GM08714 (cell line): ENCODE data around the gene LGALS3.
A peak's percentile ranks its signal among the peaks of the same experiment; 100 is the strongest.
"Not testable (repeated sequence)": the region's sequence is repeated elsewhere in the genome, so short reads cannot be mapped to it uniquely, and the experiment has no call there.

Source experiments
- H3K4me3 ChIP-seq: fragments of 200-500 bp; sonication (Bioruptor generic); 2 replicates; pipeline ENCODE4 v1.5.1; 2014; ENCODE audit warnings: mild to moderate bottlenecking, low read length, inconsistent platforms
- ZNF274 ChIP-seq: IDR thresholded peaks from 2 replicates; pipeline ENCODE4 v1.6.1; 2012; ENCODE audit warnings: mild to moderate bottlenecking, low read depth, low read length

LGALS3 gene

GRCh38 chr14:55129086-55129427 is at the start of gene LGALS3:
TSS of gene LGALS3 (plus strand) at chr14:55129252. CDS start at chr14:55137374, 8,122 bp downstream.
- peak within 1 kb of the TSS; percentile 69 for H3K4me3 ChIP-seq
- no peak for TF ChIP-seq ZNF274

GRCh38 chr14:55079961-55080360 is 49.1 kb upstream of the LGALS3 start:
- H3K4me3 ChIP-seq, result not testable (repeated sequence)

GRCh38 chr14:55084401-55085059 is 44.5 kb upstream of the LGALS3 start:
- no peak overlapping the region for H3K4me3 ChIP-seq
- TF ChIP-seq ZNF274, result no peak

DNA sequence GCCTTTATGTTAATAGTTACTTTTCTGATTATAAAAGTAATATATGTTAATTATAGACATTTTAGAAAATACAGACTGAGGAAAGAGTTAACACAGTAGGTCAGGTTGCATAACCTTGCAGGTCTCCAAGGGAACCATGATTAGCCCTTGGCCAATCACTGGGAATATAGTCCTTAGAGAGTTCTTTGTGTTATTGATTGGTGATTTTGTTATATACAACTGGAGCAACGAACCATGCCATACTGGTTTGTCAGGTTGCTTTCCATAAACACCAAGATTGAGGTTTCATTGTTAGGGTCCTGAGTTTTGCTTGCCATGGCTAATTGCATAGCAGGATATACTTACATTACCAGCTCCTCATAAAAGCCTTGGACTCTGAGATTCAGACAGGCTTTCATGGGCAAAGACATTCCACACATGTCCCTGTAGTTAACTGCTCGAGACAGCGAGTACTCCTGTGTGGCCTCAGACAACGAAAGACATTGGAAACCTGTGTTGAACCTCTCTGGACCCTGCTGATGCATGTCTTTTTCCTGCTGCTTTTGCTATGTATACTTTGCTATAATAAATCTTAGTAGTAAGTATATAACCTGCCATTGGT is 43.9 kb upstream of the LGALS3 start:
- no peak overlapping the region for H3K4me3 ChIP-seq
- no peak for TF ChIP-seq ZNF274

DNA sequence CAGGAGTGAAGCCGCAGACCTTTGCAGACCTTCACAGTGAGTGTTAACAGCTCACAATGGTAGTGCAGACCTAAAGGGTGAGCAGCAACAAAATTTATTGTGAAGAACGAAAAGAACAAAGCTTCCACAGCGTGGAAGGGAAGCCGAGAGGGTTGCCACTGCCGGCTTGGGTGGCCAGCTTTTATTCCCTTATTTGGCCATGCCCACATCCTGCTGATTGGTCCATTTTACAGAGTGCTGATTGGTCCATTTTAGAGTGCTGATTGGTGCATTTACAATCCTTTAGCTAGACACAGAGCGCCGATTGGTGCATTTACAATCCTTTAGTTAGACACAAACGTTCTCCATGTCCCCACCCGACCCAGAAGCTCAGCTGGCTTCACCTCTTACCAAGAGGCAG is 42.1 kb upstream of the LGALS3 start:
- no peak overlapping the region for H3K4me3 ChIP-seq
- TF ChIP-seq ZNF274, result no peak

DNA sequence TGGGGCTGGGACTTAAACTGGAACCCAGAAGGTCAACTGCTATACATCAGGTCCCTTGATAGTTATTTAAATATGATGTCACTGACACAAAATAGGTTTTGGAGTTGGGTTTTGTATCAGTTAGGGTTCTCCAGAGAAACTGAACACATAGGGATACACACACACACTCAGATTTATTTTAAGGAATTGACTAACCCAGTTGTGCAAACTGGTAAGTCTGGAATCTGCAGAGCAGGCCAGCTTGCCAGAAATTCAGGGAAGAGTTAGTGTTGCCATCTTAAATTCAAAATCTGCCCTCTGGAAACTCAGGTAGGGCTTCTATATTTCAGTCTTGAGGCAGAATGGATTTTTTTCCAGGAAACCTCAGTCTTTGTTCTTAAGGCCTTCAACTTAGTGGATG is 40.7 kb upstream of the LGALS3 start:
- H3K4me3 ChIP-seq, result no peak overlapping the region
- no peak for TF ChIP-seq ZNF274

DNA sequence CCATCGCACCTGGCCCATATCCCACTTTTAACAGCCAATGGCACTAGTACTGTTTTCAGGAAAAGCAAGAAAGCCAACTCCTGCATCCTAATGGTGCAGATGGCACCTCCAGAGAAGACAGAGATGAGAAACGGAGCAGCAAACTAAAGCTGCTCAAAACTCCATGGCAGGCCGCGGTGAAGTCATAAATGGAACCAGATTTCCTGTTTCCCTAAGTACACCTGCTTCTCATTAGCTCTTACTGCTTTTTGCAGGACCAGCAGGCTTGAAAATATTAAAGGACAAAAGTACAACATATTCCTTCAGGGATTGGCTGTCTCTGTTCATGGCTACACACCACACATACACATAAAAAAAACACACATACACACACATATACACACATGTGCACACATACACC is 36.7 kb upstream of the LGALS3 start:
- H3K4me3 ChIP-seq, result no peak overlapping the region
- TF ChIP-seq ZNF274, result no peak

GRCh38 chr14:55094292-55095157 is 34.5 kb upstream of the LGALS3 start:
- no peak overlapping the region for H3K4me3 ChIP-seq
- no peak for TF ChIP-seq ZNF274

- H3K4me3 ChIP-seq, result no peak overlapping the region; the same call in 1 of the 2 replicates
- TF ChIP-seq ZNF274, result no peak
These were observed 31.0 kb upstream of the LGALS3 start for GRCh38 chr14:55097881-55098560.

- H3K4me3 ChIP-seq, result peak overlapping the region; percentile 10; the same call in 1 of the 2 replicates
- no peak for TF ChIP-seq ZNF274
These were observed 30.5 kb upstream of the LGALS3 start for GRCh38 chr14:55098561-55098898.

GRCh38 chr14:55099756-55100155 is 29.3 kb upstream of the LGALS3 start:
- H3K4me3 ChIP-seq, result no peak overlapping the region
- no peak for TF ChIP-seq ZNF274

DNA sequence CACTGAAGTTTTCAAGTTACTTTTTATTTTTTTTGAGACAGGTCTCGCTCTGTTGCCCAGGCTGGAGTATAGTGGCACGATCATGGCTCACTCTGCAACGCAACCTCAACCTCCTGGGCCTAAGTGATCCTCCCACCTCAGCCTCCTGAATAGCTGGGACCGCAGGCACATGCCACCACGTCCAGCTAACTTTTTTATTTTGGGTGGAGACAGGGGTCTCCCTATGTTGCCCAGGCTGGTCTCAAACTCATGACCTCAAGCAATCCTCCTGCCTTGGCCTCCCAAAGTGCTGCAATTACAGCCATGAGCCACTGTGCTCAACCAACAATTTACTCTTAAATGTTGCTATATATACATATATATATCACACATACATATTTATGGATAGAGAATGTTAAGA is 27.4 kb upstream of the LGALS3 start:
- H3K4me3 ChIP-seq, result no peak overlapping the region
- no peak for TF ChIP-seq ZNF274

GRCh38 chr14:55102141-55102621 is 26.9 kb upstream of the LGALS3 start:
- no peak for TF ChIP-seq ZNF274
- H3K4me3 ChIP-seq, result no peak overlapping the region

DNA sequence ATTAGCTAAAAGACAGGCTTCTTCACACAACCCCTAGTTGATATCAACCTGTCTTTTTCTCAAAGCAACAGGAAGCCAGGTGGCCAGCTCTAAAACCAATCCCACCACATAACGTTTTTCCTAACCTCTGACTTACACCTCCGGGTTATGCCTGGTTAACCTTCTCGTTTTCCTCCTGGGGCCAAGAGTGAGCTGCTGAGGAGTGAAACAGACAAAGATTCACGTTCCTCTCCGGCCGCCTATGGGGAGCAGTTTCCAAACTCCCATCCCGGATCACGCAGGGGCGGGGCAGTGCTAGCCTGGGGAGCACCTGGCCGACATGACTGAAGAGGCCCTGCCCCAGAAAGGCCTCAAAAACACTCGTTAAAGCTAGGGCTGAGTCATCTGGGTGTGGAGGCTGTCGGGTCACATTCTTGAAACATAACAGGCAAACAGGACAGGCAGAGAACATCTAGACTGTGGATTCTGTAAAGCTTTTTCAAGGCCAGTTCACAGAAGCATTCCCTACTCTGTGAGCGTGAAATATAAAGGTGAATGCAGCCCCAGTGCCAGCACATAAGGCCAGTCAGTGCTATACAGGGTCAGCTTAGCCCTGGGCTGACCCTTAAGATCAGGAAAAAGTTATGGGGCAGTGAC is 25.9 kb upstream of the LGALS3 start:
- no peak overlapping the region; the same call in 1 of the 2 replicates for H3K4me3 ChIP-seq
- no peak for TF ChIP-seq ZNF274
